IMR-90 (cell line): ENCODE data around the gene FBXO28. TPM values are rescaled to one million over a fixed set of nuclear protein-coding genes. Genes with fewer than 3 reads are reported as not detected.

ENCODE experiments used
- ATAC-seq: fragments of 200-7000 bp; cut with Tn5 transposase; 2 replicates; pipeline ENCODE4 v1.9.1; 2020; ENCODE audit warnings: low read depth, mild to moderate bottlenecking, moderate library complexity
- BruUV-seq: library from RNA; stranded (reverse); fragments of 400-500 nt; replicated peaks from 2 replicates; lab custom pipeline; 2021; lab: Mats Ljungman, UMichigan
- CTCF ChIA-PET: fragments of 300-600 bp; formaldehyde crosslinking; extraction: SDS; loops from one replicate; lab custom pipeline; 2021; ENCODE audit warnings: antibody characterized with exemption; lab: Yijun Ruan, JAX
- POLR2A ChIA-PET: fragments of 300-600 bp; sonication (Branson Sonifier 250); formaldehyde crosslinking; loops from one replicate; lab custom pipeline; 2022; ENCODE audit warnings: antibody characterized with exemption; ENCODE audit not compliant: unreplicated experiment; lab: Charles Lee
- DNase-seq: peaks from one replicate; pipeline ENCODE4 v3.0.0; 2013
- H2AFZ ChIP-seq: replicated peaks from 2 replicates; pipeline ENCODE3; 2013; ENCODE audit warnings: low read length, mild to moderate bottlenecking; ENCODE audit not compliant: poor library complexity
- H2AK5ac ChIP-seq: 2 replicates; pipeline ENCODE4 v1.6.1; 2013; ENCODE audit warnings: low read depth, low read length, inconsistent platforms
- H2AK9ac ChIP-seq: replicated peaks from 2 replicates; pipeline ENCODE3; 2013; ENCODE audit warnings: mild to moderate bottlenecking, low read depth, low read length, moderate library complexity; ENCODE audit not compliant: poor library complexity
- H2BK120ac ChIP-seq: 2 replicates; pipeline ENCODE4 v1.6.1; 2013; ENCODE audit warnings: low read depth, low read length, inconsistent platforms
- H2BK15ac ChIP-seq: 3 replicates; pipeline ENCODE4 v1.6.1; 2013; ENCODE audit warnings: low read depth, low read length, inconsistent platforms
- H2BK20ac ChIP-seq: 2 replicates; pipeline ENCODE4 v1.6.1; 2013; ENCODE audit warnings: low read depth, mild to moderate bottlenecking, inconsistent platforms, low read length, moderate library complexity
- H2BK5ac ChIP-seq: 2 replicates; pipeline ENCODE4 v1.6.1; 2013; ENCODE audit warnings: mild to moderate bottlenecking, low read depth, low read length, inconsistent platforms; ENCODE audit not compliant: poor library complexity, severe bottlenecking
- H3K14ac ChIP-seq: replicated peaks from 2 replicates; pipeline ENCODE4 v1.6.1; 2013; ENCODE audit warnings: low read depth, low read length, inconsistent platforms
- H3K18ac ChIP-seq: 2 replicates; pipeline ENCODE4 v1.6.1; 2013; ENCODE audit warnings: low read depth, low read length, control low read depth
- H3K23ac ChIP-seq: 2 replicates; pipeline ENCODE4 v1.6.1; 2013; ENCODE audit warnings: low read depth, low read length, inconsistent platforms
- H3K27ac ChIP-seq: 2 replicates; pipeline ENCODE4 v1.5.1; 2013; ENCODE audit warnings: mild to moderate bottlenecking, control low read depth, low read length; ENCODE audit not compliant: insufficient read depth
- H3K27me3 ChIP-seq: 2 replicates; pipeline ENCODE4 v1.6.1; 2013; ENCODE audit warnings: low read length; ENCODE audit not compliant: control insufficient read depth, insufficient read depth
- H3K36me3 ChIP-seq: 2 replicates; pipeline ENCODE4 v1.6.1; 2013; ENCODE audit warnings: low read length, mixed read lengths; ENCODE audit not compliant: control insufficient read depth, insufficient read depth
- H3K4ac ChIP-seq: 2 replicates; pipeline ENCODE4 v1.6.1; 2013; ENCODE audit warnings: low read depth, low read length, inconsistent platforms
- H3K4me1 ChIP-seq: 2 replicates; pipeline ENCODE4 v1.6.1; 2013; ENCODE audit warnings: low read length, mixed read lengths; ENCODE audit not compliant: control insufficient read depth, insufficient read depth
- H3K4me2 ChIP-seq: 2 replicates; pipeline ENCODE4 v1.6.1; 2013; ENCODE audit warnings: low read depth, mild to moderate bottlenecking, control low read depth, low read length, moderate library complexity
- H3K4me3 ChIP-seq: 2 replicates; pipeline ENCODE4 v1.5.1; 2013; ENCODE audit warnings: low read depth, mild to moderate bottlenecking, control low read depth, low read length, moderate library complexity; ENCODE audit not compliant: insufficient read depth
- H3K56ac ChIP-seq: 2 replicates; pipeline ENCODE4 v1.6.1; 2013; ENCODE audit warnings: low read length, inconsistent platforms; ENCODE audit not compliant: insufficient read depth; ENCODE audit errors: extremely low read depth
- H3K79me1 ChIP-seq, 2 experiments: 2 replicates each; pipeline ENCODE4 v1.6.1; 2013; ENCODE audit warnings: low read length in 2 of 2, inconsistent platforms in 1 of 2, low read depth in 1 of 2
- H3K9ac ChIP-seq: 2 replicates; pipeline ENCODE4 v1.6.1; 2013; ENCODE audit warnings: low read depth, low read length, control low read depth
- H3K9me1 ChIP-seq: 2 replicates; pipeline ENCODE4 v1.6.1; 2013; ENCODE audit warnings: low read length, inconsistent platforms; ENCODE audit not compliant: insufficient read depth
- H3K9me3 ChIP-seq: 2 replicates; pipeline ENCODE4 v1.6.1; 2013; ENCODE audit warnings: low read length; ENCODE audit not compliant: control insufficient read depth, insufficient read depth
- H4K20me1 ChIP-seq: 2 replicates; pipeline ENCODE4 v1.6.1; 2013; ENCODE audit warnings: low read length, inconsistent platforms; ENCODE audit not compliant: insufficient read depth
- H4K5ac ChIP-seq: 2 replicates; pipeline ENCODE4 v1.6.1; 2013; ENCODE audit warnings: mild to moderate bottlenecking, low read depth, low read length, control low read depth
- H4K8ac ChIP-seq, 2 experiments: 2 replicates each; pipeline ENCODE4 v1.6.1; 2013; ENCODE audit warnings: low read depth in 2 of 2, low read length in 2 of 2, control low read depth in 1 of 2, inconsistent platforms in 1 of 2
- H4K91ac ChIP-seq: 2 replicates; pipeline ENCODE4 v1.6.1; 2013; ENCODE audit warnings: low read depth, low read length, inconsistent platforms; ENCODE audit not compliant: insufficient read depth
- BHLHE40 ChIP-seq: fragments of 150-350 bp; IDR thresholded peaks from 2 replicates; pipeline ENCODE4 v1.6.1; 2016; ENCODE audit warnings: mild to moderate bottlenecking, low read depth, low read length
- CEBPB ChIP-seq: IDR thresholded peaks from 2 replicates; pipeline ENCODE4 v1.6.1; 2012; ENCODE audit warnings: low read depth, low read length, improper control_type of control experiment
- CHD1 ChIP-seq: IDR thresholded peaks from 2 replicates; pipeline ENCODE4 v1.6.1; 2012; ENCODE audit warnings: low read depth, low read length, improper control_type of control experiment
- ELK1 ChIP-seq: fragments of 150-350 bp; IDR thresholded peaks from 2 replicates; pipeline ENCODE4 v1.6.1; 2016; ENCODE audit warnings: low read depth, mild to moderate bottlenecking, low read length, moderate library complexity, borderline replicate concordance
- FOS ChIP-seq: fragments of 150-350 bp; IDR thresholded peaks from 2 replicates; pipeline ENCODE4 v1.6.1; 2016; ENCODE audit warnings: low read depth, low read length
- MAFK ChIP-seq: IDR thresholded peaks from 2 replicates; pipeline ENCODE4 v1.6.1; 2012; ENCODE audit warnings: low read depth, low read length, improper control_type of control experiment
- MAZ ChIP-seq: IDR thresholded peaks from 2 replicates; pipeline ENCODE4 v1.6.1; 2012; ENCODE audit warnings: low read depth, mild to moderate bottlenecking, low read length, improper control_type of control experiment, moderate library complexity, borderline replicate concordance
- MXI1 ChIP-seq: IDR thresholded peaks from 2 replicates; pipeline ENCODE4 v1.6.1; 2012; ENCODE audit warnings: low read depth, mild to moderate bottlenecking, low read length, moderate library complexity, borderline replicate concordance
- NFE2L2 ChIP-seq: fragments of 150-350 bp; IDR thresholded peaks from 2 replicates; pipeline ENCODE4 v1.6.1; 2016; ENCODE audit warnings: low read depth, mild to moderate bottlenecking, low read length
- POLR2A ChIP-seq: IDR thresholded peaks from 2 replicates; pipeline ENCODE4 v1.6.1; 2012; ENCODE audit warnings: mild to moderate bottlenecking, low read depth, low read length
- RAD21 ChIP-seq: IDR thresholded peaks from 2 replicates; pipeline ENCODE4 v1.6.1; 2012; ENCODE audit warnings: low read length, improper control_type of control experiment
- RCOR1 ChIP-seq: IDR thresholded peaks from 2 replicates; pipeline ENCODE4 v1.6.1; 2012; ENCODE audit warnings: mild to moderate bottlenecking, low read length, improper control_type of control experiment; ENCODE audit not compliant: insufficient replicate concordance
- RFX5 ChIP-seq: IDR thresholded peaks from 2 replicates; pipeline ENCODE4 v1.8.0; 2012; ENCODE audit warnings: low read depth, mild to moderate bottlenecking, low read length, moderate library complexity
- SMC3 ChIP-seq: fragments of 150-350 bp; IDR thresholded peaks from 2 replicates; pipeline ENCODE4 v1.6.1; 2016; ENCODE audit warnings: low read depth, mild to moderate bottlenecking, antibody characterized with exemption, low read length, moderate library complexity
- WGBS, 2 experiments: methylation state at CpG; one replicate each; pipeline versions ENCODE4 v1.1.5 to v1.1.7; 2013; ENCODE audit warnings: missing lambda C conversion rate in 2 of 2; ENCODE audit not compliant: insufficient read length in 1 of 2; ENCODE audit errors: extremely low coverage in 2 of 2; 5-methylcytosine and 5-hydroxymethylcytosine counted together
- dilution Hi-C: fragments of 300-500 bp; cut with HindIII; formaldehyde crosslinking; loops from one replicate; pipeline ENCODE4 v1.14.3; 2018; ENCODE audit warnings: low sequenced_read_pairs; ENCODE audit not compliant: unreplicated experiment
- in situ Hi-C: fragments of 300-500 bp; cut with MboI; formaldehyde crosslinking; loops from 3 replicates; pipeline ENCODE4 v1.14.3; 2019; ENCODE audit warnings: low sequenced_read_pairs, inconsistent platforms, mixed read lengths
- intact Hi-C: fragments of 100-400 bp; cut with micrococcal nuclease; formaldehyde crosslinking; loops from 2 replicates; pipeline ENCODE4 v1.10.0; 2022
- polyA plus RNA-seq, 3 experiments: library from polyadenylated mRNA; depleted of rRNA; stranded (reverse); fragments of >200 nt; gene quantifications; 2 replicates each; pipeline ENCODE4 v1.2.3, GENCODE V29; 2012; ENCODE audit warnings: low replicate concordance in 1 of 3
- total RNA-seq: library from RNA; depleted of rRNA; stranded (reverse); fragments of >200 nt; gene quantifications from 2 replicates; pipeline ENCODE4 v1.2.3, GENCODE V29; 2012
- TF ChIP-seq, protein P1 (sequence below): fragments of 150-350 bp; IDR thresholded peaks from 2 replicates; pipeline ENCODE4 v1.6.1; 2017; ENCODE audit warnings: mild to moderate bottlenecking, antibody characterized with exemption, low read length, low read depth
- TF ChIP-seq, protein P2 (sequence below): conservative IDR thresholded peaks from 2 replicates; pipeline ENCODE4 v1.5.1; 2012; ENCODE audit warnings: mild to moderate bottlenecking, low read depth, low read length, improper control_type of control experiment

The FBXO28 gene
- total and polyA plus RNA-seq, 2 of the 4 experiments (the other 2 are of a cell fraction) = 11.6 to 22.6 TPM

- ChIA-PET CTCF (interaction anchor here (0.6 kb wide), 1 partner anchor 451 kb away, joined by 3 read pairs; no protein-coding TSS in a partner anchor), POLR2A (no interaction called here)
- dilution Hi-C loops (no loop called here), in situ Hi-C loops (no loop called here), intact Hi-C loops (no loop called here)
- H2AK5ac ChIP-seq = no peak overlapping the region
- H4K20me1 ChIP-seq = no peaks in the 10 kb centered on the region
- no peak overlapping the region for H3K4ac ChIP-seq
- H4K8ac ChIP-seq = no peak overlapping the region
- H3K79me1 ChIP-seq = peaks cover 6 to 13% of the 10 kb centered on the region in 2 experiments; a peak in 2 of 4 replicates
- no peak overlapping the region for H3K18ac ChIP-seq
- no peak overlapping the region for H3K4me3 ChIP-seq
- DNase-seq = no peak
- no peak overlapping the region for H2AFZ ChIP-seq
- no peak overlapping the region for H3K9ac ChIP-seq
- no peaks in the 10 kb centered on the region for H3K4me1 ChIP-seq
- no peak for ATAC-seq
- H2BK15ac ChIP-seq = no peak overlapping the region
- no peak overlapping the region for H3K23ac ChIP-seq
- H3K56ac ChIP-seq = no peak overlapping the region
- H3K9me3 ChIP-seq = no peaks in the 10 kb centered on the region
- H3K27me3 ChIP-seq = no peaks in the 10 kb centered on the region
- H4K91ac ChIP-seq = no peak overlapping the region
- WGBS, 2 experiments = no CpG with 5 or more reads among the region's 1 CpG
- peaks cover 4% of the 10 kb centered on the region; the same call in 1 of the 2 replicates for H3K36me3 ChIP-seq
- no peak overlapping the region for H2BK5ac ChIP-seq
- no peak overlapping the region for H2BK120ac ChIP-seq
- BruUV-seq = no TSS peak
- no peak overlapping the region for H2AK9ac ChIP-seq
- H3K14ac ChIP-seq = no peak overlapping the region
- H3K4me2 ChIP-seq = no peak overlapping the region
- no peaks in the 10 kb centered on the region for H3K9me1 ChIP-seq
- H2BK20ac ChIP-seq = no peak overlapping the region
- no peak overlapping the region for H4K5ac ChIP-seq
- TF ChIP-seq, protein P1, sequence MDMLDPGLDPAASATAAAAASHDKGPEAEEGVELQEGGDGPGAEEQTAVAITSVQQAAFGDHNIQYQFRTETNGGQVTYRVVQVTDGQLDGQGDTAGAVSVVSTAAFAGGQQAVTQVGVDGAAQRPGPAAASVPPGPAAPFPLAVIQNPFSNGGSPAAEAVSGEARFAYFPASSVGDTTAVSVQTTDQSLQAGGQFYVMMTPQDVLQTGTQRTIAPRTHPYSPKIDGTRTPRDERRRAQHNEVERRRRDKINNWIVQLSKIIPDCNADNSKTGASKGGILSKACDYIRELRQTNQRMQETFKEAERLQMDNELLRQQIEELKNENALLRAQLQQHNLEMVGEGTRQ = no peak
- TF ChIP-seq RAD21 (no peak), SMC3 (no peak), ELK1 (no peak), MAZ (no peak), NFE2L2 (no peak), RFX5 (no peak), POLR2A (no peak), RCOR1 (no peak), CHD1 (no peak), FOS (no peak), MXI1 (no peak), CEBPB (no peak), MAFK (no peak), BHLHE40 (no peak)
- TF ChIP-seq, protein P2, sequence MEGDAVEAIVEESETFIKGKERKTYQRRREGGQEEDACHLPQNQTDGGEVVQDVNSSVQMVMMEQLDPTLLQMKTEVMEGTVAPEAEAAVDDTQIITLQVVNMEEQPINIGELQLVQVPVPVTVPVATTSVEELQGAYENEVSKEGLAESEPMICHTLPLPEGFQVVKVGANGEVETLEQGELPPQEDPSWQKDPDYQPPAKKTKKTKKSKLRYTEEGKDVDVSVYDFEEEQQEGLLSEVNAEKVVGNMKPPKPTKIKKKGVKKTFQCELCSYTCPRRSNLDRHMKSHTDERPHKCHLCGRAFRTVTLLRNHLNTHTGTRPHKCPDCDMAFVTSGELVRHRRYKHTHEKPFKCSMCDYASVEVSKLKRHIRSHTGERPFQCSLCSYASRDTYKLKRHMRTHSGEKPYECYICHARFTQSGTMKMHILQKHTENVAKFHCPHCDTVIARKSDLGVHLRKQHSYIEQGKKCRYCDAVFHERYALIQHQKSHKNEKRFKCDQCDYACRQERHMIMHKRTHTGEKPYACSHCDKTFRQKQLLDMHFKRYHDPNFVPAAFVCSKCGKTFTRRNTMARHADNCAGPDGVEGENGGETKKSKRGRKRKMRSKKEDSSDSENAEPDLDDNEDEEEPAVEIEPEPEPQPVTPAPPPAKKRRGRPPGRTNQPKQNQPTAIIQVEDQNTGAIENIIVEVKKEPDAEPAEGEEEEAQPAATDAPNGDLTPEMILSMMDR = no peak
- no peak overlapping the region for H3K27ac ChIP-seq
These were observed 35.8 kb downstream of the FBXO28 start for GRCh38 chr1:224149709-224150108.
